ENCODE results near the gene ATP1B1.

ATP1B1 gene

GRCh38 chr1:169106095-169106920 lies at the start of gene ATP1B1:
Gene ATP1B1, plus strand, starts transcription at chr1:169106690. Its CDS starts 140 bp downstream, at chr1:169106830.
- DNase-seq = peak; percentile 81

GRCh38 chr1:169059421-169059820 lies 47.1 kb upstream of the ATP1B1 start:
- DNase-seq = no peak

- DNase-seq = peak; percentile 56
These were observed 46.3 kb upstream of the ATP1B1 start for GRCh38 chr1:169060043-169060722.

GRCh38 chr1:169060919-169061639 lies 45.4 kb upstream of the ATP1B1 start:
- no peak for DNase-seq

GRCh38 chr1:169062152-169062551 lies 44.3 kb upstream of the ATP1B1 start:
- no peak for DNase-seq

GRCh38 chr1:169064103-169064502 lies 42.4 kb upstream of the ATP1B1 start:
- no peak for DNase-seq

GRCh38 chr1:169070547-169070946 lies 35.9 kb upstream of the ATP1B1 start:
- no peak for DNase-seq

- no peak for DNase-seq
These were observed 35.5 kb upstream of the ATP1B1 start for GRCh38 chr1:169070958-169071357.

- no peak for DNase-seq
These were observed 33.4 kb upstream of the ATP1B1 start for GRCh38 chr1:169072945-169073725.

GRCh38 chr1:169078163-169078883 lies 28.2 kb upstream of the ATP1B1 start:
- no peak for DNase-seq

GRCh38 chr1:169081503-169082123 lies 24.9 kb upstream of the ATP1B1 start:
- peak; percentile 13 for DNase-seq

GRCh38 chr1:169085911-169086310 lies 20.6 kb upstream of the ATP1B1 start:
- DNase-seq = no peak

- DNase-seq = no peak
These were observed 19.7 kb upstream of the ATP1B1 start for GRCh38 chr1:169086603-169087455.

GRCh38 chr1:169087876-169088275 lies 18.6 kb upstream of the ATP1B1 start:
- no peak for DNase-seq

- DNase-seq = no peak
These were observed 16.7 kb upstream of the ATP1B1 start for GRCh38 chr1:169089776-169090175.

- no peak for DNase-seq
These were observed 16.1 kb upstream of the ATP1B1 start for GRCh38 chr1:169090308-169090899.

- DNase-seq = no peak
These were observed 15.6 kb upstream of the ATP1B1 start for GRCh38 chr1:169090900-169091311.

- DNase-seq = peak; percentile 48
These were observed 15.0 kb upstream of the ATP1B1 start for GRCh38 chr1:169091480-169091941.

- no peak for DNase-seq
These were observed 14.1 kb upstream of the ATP1B1 start for GRCh38 chr1:169092399-169092798.
